Lung (tissue), 16 donors: ENCODE measurements around the gene OR51A7. TPM values are rescaled to one million over a fixed set of nuclear protein-coding genes. Genes with fewer than 3 reads are reported as not detected.
A peak's percentile ranks its signal among the peaks of the same experiment; 100 is the strongest.
"Not testable (repeated sequence)": the region's sequence is repeated elsewhere in the genome, so short reads cannot be mapped to it uniquely, and the experiment has no call there.

Source experiments
- ATAC-seq: fragments of 200-7000 bp; cut with Tn5 transposase; one replicate; pipeline ENCODE4 v1.9.1; 2020; ENCODE audit warnings: moderate number of reproducible peaks; ENCODE audit not compliant: insufficient read depth, low FRiP score
- DNase-seq, 3 donors: peaks; one replicate each; pipeline ENCODE4 v3.0.0-alpha.2; 2013 to 2017
- H3K27ac ChIP-seq, 2 donors: one replicate each; pipeline ENCODE4 v1.5.1; 2013; ENCODE audit warnings: mild to moderate bottlenecking in 2 of 2, moderate library complexity in 2 of 2, control low read depth in 1 of 2, inconsistent platforms in 1 of 2, low read depth in 1 of 2, low read length in 1 of 2
- H3K27me3 ChIP-seq, 3 donors: one replicate each; pipeline ENCODE4 v1.5.1; 2013; ENCODE audit warnings: low read length in 2 of 3; ENCODE audit not compliant: control insufficient read depth in 3 of 3, insufficient read depth in 3 of 3
- H3K36me3 ChIP-seq, 4 donors: one replicate each; pipeline ENCODE4 v1.5.1; 2013; ENCODE audit warnings: low read length in 4 of 4, mild to moderate bottlenecking in 1 of 4, moderate library complexity in 1 of 4; ENCODE audit not compliant: control insufficient read depth in 4 of 4, insufficient read depth in 4 of 4
- H3K4me1 ChIP-seq, 5 donors: one replicate each; pipeline ENCODE4 v1.5.1; 2013; ENCODE audit warnings: low read length in 5 of 5, mild to moderate bottlenecking in 2 of 5, moderate library complexity in 1 of 5; ENCODE audit not compliant: control insufficient read depth in 5 of 5, insufficient read depth in 5 of 5
- H3K4me3 ChIP-seq: one replicate; pipeline ENCODE4 v1.5.1; 2013; ENCODE audit warnings: mild to moderate bottlenecking, control low read depth, moderate library complexity
- H3K9ac ChIP-seq, 2 donors: one replicate each; pipeline ENCODE4 v1.5.1; 2013; ENCODE audit warnings: low read length in 2 of 2, control low read depth in 1 of 2; ENCODE audit not compliant: insufficient read depth in 1 of 2
- H3K9me3 ChIP-seq, 4 donors: one replicate each; pipeline ENCODE4 v1.5.1; 2013; ENCODE audit warnings: low read length in 3 of 4, mild to moderate bottlenecking in 1 of 4, moderate library complexity in 1 of 4; ENCODE audit not compliant: control insufficient read depth in 4 of 4, insufficient read depth in 3 of 4
- WGBS, 2 donors: extraction: QIAGEN DNeasy Blood & Tissue Kit; methylation state at CpG; one replicate each; pipeline ENCODE4 v1.1.7; 2013; 5-methylcytosine and 5-hydroxymethylcytosine counted together
- long read RNA-seq, 5 donors: transcript quantifications; one replicate each; lab custom pipeline, GENCODE V29; 2026
- polyA plus RNA-seq, 2 donors: library from polyadenylated mRNA; stranded (reverse); fragments of 200-250 nt; gene quantifications; one replicate each; pipeline ENCODE4 v1.2.1, GENCODE V29; 2013
- total RNA-seq, 2 donors: library from RNA; depleted of rRNA in 1 of 2; stranded (reverse); fragments of >200 nt in 1 of 2; gene quantifications; one replicate each; pipeline ENCODE4 v1.2.1, GENCODE V29; 2014 to 2021
- TF ChIP-seq, protein P1 (sequence below): IDR thresholded peaks from 2 replicates; pipeline ENCODE4 v1.5.1; 2012; ENCODE audit warnings: mild to moderate bottlenecking; ENCODE audit errors: control extremely low read depth, extremely low read depth
- donor health status: control.
- donor health status: control.
- donor health status: Bipolar disorder and iron deficiency.
- donor health status: healthy.
- donor health status: DM: yes; HTN: yes; CAD: no.

Gene OR51A7, protein sequence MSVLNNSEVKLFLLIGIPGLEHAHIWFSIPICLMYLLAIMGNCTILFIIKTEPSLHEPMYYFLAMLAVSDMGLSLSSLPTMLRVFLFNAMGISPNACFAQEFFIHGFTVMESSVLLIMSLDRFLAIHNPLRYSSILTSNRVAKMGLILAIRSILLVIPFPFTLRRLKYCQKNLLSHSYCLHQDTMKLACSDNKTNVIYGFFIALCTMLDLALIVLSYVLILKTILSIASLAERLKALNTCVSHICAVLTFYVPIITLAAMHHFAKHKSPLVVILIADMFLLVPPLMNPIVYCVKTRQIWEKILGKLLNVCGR
- total RNA-seq (not detected), polyA plus RNA-seq (not detected)
- long read RNA-seq, donor 1, result 0 reads
- long read RNA-seq, donor 2, result 0 reads
- long read RNA-seq, donor 3, result 0 reads
- long read RNA-seq, donor 4, result 0 reads
- long read RNA-seq, donor 5, result 0 reads

DNA sequence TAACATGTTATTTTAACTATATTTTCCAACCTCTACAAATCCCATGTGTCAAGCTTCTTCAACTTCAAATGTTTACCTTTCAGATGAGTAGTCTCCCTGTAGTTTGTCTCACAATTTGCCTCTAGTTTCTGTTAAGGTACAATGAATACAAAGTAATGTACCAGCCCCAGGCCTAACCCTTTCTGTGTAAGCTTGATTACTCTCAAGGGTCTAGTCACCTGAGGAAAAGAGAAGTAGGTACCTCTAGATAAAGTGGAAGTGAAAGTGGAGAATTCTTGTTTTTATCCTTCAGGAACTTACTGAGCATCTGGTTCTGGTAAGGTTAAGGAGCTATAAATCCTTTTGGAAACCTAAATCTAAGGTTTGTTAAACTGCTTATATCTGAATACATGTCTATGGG lies at the start of gene OR51A7:
Gene OR51A7 (plus strand): TSS at position 300 of the 400 bp plus-strand sequence. CDS start 3,587 bp downstream, outside the sequence.
- Histone ChIP-seq H3K36me3 (no peaks in the 10 kb centered on the region), H3K27me3 (no peaks in the 10 kb centered on the region), H3K4me1 (no peaks in the 10 kb centered on the region), H3K27ac (no peak within 1 kb of the TSS), H3K9me3 (no peaks in the 10 kb centered on the region), H3K4me3 (no peak within 1 kb of the TSS), H3K9ac (no peak within 1 kb of the TSS)
- ATAC-seq (no peak), DNase-seq (peak in 1 of 3 donors; percentile 17)
- TF ChIP-seq, protein P1, sequence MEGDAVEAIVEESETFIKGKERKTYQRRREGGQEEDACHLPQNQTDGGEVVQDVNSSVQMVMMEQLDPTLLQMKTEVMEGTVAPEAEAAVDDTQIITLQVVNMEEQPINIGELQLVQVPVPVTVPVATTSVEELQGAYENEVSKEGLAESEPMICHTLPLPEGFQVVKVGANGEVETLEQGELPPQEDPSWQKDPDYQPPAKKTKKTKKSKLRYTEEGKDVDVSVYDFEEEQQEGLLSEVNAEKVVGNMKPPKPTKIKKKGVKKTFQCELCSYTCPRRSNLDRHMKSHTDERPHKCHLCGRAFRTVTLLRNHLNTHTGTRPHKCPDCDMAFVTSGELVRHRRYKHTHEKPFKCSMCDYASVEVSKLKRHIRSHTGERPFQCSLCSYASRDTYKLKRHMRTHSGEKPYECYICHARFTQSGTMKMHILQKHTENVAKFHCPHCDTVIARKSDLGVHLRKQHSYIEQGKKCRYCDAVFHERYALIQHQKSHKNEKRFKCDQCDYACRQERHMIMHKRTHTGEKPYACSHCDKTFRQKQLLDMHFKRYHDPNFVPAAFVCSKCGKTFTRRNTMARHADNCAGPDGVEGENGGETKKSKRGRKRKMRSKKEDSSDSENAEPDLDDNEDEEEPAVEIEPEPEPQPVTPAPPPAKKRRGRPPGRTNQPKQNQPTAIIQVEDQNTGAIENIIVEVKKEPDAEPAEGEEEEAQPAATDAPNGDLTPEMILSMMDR, result no peak

DNA sequence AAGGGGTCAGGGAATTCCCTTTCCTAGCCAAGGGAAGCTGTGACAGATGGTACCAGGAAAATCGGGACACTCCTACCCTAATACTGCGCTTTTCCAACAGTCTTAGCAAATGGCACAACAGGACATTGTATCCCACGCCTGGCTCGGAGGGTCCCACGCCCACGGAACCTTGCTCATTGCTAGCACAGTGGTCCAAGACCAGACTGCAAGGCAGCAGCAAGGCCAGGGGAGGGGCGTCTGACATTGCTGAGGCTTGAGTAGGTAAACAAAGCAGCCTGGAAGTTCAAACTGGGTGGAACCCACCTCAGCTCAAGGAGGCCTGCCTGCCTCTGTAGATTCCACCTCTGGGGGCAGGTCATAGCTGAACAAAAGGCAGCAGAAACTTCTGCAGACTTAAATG lies 49.3 kb upstream of the OR51A7 start:
- H3K4me3 ChIP-seq, H3K9me3 ChIP-seq, H3K4me1 ChIP-seq, H3K9ac ChIP-seq, H3K36me3 ChIP-seq, ATAC-seq, H3K27ac ChIP-seq, H3K27me3 ChIP-seq, DNase-seq: not testable (repeated sequence)
- 90 to 91% methylated on average over 7 of the region's 7 CpGs for WGBS, 2 donors

DNA sequence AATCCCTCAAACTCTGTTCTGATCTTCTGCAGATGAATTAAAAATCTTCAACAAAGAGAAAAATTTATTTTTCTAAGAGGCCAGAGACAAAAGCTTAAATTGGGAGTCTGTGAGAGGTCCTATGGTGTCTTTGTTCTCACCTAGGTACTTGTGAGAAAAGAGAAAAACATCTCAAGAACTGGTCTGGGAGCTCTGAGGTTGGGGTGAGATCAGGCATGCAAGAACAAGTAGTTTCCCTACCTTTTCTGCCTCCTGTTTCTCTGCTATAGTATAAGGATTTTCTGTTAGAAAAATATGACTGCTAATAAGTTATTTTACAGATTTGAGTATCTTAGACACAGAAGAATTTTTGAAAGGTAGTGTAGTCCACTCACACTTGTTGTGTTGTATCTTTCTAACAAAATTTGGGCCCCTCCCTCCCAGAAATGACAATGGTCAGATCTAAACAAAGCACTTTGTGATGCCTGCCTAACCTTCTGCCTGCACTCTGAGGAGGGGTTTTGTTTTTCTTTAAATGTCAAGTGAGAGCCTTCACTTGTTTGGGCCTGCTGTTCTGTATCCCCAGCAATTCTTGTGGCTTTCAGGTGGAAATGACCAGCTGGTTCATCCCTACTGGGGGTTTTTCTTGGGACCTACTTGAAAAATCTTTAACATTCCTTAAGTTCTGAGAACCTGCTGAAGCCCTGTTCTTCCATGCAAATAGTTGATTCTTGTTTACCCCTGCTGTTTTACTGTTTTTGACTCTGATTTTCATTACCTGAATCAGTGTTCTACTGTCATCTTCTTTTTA lies 40.9 kb upstream of the OR51A7 start:
- H3K9me3 ChIP-seq, result peaks cover 0 to 5% (median 0%) of the 10 kb centered on the region in 4 donors
- H3K36me3 ChIP-seq, result no peaks in the 10 kb centered on the region
- H3K27ac ChIP-seq, result no peak overlapping the region
- TF ChIP-seq, protein P1, result no peak
- H3K27me3 ChIP-seq, result no peaks in the 10 kb centered on the region
- ATAC-seq, result no peak
- peaks cover 0 to 4% (median 0%) of the 10 kb centered on the region in 5 donors for H3K4me1 ChIP-seq
- no peak for DNase-seq
- no peak overlapping the region for H3K9ac ChIP-seq
- H3K4me3 ChIP-seq, result no peak overlapping the region

DNA sequence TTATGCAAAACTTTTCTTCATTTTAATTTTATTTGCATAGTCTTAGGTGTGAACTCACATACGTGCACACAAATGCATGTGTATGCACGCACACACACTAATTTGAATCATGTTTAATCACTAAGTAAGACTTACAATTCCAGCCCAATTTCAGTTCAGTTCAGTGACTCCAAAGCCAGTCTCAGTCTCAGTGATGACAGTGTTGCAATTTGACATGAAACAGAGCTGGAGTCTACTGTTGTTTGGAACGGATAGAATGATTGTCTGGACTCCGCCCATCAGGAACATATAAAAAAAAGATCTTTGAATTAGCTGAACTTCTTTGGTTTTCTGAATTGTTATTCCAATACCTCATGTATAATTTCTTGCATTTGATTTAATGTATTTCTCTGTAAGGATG lies 39.7 kb upstream of the OR51A7 start:
- Histone ChIP-seq H3K4me1 (peaks cover 0 to 4% (median 0%) of the 10 kb centered on the region in 5 donors), H3K9ac (no peak overlapping the region), H3K9me3 (peaks cover 0 to 5% (median 0%) of the 10 kb centered on the region in 4 donors), H3K4me3 (no peak overlapping the region), H3K36me3 (no peaks in the 10 kb centered on the region), H3K27ac (no peak overlapping the region), H3K27me3 (no peaks in the 10 kb centered on the region)
- ATAC-seq (no peak), DNase-seq (peak in 1 of 3 donors; percentile 31)
- 78 to 86% methylated on average over 4 of the region's 4 CpGs for WGBS, 2 donors
- TF ChIP-seq, protein P1, result no peak
